ENCODE measurements around the gene DOCK6. TPM values are rescaled to one million over a fixed set of nuclear protein-coding genes. Genes with fewer than 3 reads are reported as not detected.

Gene DOCK6
- total RNA-seq, 1 donor from 2014 or later = 43.2 TPM

GRCh38 chr19:11265785-11266236, 3.5 kb upstream of the DOCK6 start:
- intact Hi-C loops (cut with micrococcal nuclease) = no loop called here
- Histone ChIP-seq H3K36me3 (no peaks in the 10 kb centered on the region), H3K27ac (replicated peaks) (peak overlapping the region; percentile 96), H3K27me3 (ENCODE audit: low read depth) (no peaks in the 10 kb centered on the region), H3K4me1 (peaks cover 70% of the 10 kb centered on the region), H3K9me3 (replicated peaks) (no peaks in the 10 kb centered on the region), H3K4me3 (no peak overlapping the region)
- TF ChIP-seq, protein P1, sequence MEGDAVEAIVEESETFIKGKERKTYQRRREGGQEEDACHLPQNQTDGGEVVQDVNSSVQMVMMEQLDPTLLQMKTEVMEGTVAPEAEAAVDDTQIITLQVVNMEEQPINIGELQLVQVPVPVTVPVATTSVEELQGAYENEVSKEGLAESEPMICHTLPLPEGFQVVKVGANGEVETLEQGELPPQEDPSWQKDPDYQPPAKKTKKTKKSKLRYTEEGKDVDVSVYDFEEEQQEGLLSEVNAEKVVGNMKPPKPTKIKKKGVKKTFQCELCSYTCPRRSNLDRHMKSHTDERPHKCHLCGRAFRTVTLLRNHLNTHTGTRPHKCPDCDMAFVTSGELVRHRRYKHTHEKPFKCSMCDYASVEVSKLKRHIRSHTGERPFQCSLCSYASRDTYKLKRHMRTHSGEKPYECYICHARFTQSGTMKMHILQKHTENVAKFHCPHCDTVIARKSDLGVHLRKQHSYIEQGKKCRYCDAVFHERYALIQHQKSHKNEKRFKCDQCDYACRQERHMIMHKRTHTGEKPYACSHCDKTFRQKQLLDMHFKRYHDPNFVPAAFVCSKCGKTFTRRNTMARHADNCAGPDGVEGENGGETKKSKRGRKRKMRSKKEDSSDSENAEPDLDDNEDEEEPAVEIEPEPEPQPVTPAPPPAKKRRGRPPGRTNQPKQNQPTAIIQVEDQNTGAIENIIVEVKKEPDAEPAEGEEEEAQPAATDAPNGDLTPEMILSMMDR (IDR thresholded peaks at IDR 0.05; ENCODE audit: borderline replicate concordance) = no peak
- DNase-seq = no peak

DNA sequence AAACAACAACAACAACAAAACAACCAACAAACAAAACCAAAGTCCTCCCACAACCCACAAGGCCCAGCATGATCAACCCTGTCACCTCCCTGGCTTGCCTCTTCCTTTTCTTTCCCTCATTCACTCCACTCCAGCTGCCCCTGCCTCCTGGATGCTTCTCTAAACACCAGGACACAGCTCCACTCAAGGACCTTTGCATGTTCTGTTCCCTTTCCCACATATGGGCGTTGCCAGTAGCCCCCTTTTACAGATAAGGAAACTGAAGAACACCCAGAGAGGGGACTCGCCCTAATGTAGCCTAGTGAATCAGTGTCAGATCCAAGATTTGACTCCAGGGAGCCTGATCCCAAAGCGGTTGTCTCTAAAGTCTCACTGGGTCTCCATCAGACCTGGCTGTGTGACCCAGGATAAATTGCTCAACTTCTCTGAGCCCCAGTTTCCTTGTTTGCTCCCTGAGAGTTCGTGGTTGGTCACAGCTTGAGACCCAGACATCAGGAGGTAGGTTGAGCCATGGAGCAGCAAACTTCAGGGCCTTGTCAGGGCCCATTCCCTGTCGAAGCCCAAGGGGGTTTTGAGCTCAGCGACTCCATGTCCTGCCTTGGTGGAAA, 3.0 kb upstream of the DOCK6 start:
- TF ChIP-seq, protein P1 (IDR thresholded peaks at IDR 0.05; ENCODE audit: borderline replicate concordance) = no peak
- no peak for DNase-seq
- H3K27ac ChIP-seq (replicated peaks) = peak overlapping the region; percentile 96
- no peaks in the 10 kb centered on the region for H3K36me3 ChIP-seq
- H3K4me1 ChIP-seq = peaks cover 70% of the 10 kb centered on the region
- no peak overlapping the region for H3K4me3 ChIP-seq
- H3K9me3 ChIP-seq (replicated peaks) = no peaks in the 10 kb centered on the region
- no peaks in the 10 kb centered on the region for H3K27me3 ChIP-seq (ENCODE audit: low read depth)
- intact Hi-C loops (cut with micrococcal nuclease) = no loop called here

DNA sequence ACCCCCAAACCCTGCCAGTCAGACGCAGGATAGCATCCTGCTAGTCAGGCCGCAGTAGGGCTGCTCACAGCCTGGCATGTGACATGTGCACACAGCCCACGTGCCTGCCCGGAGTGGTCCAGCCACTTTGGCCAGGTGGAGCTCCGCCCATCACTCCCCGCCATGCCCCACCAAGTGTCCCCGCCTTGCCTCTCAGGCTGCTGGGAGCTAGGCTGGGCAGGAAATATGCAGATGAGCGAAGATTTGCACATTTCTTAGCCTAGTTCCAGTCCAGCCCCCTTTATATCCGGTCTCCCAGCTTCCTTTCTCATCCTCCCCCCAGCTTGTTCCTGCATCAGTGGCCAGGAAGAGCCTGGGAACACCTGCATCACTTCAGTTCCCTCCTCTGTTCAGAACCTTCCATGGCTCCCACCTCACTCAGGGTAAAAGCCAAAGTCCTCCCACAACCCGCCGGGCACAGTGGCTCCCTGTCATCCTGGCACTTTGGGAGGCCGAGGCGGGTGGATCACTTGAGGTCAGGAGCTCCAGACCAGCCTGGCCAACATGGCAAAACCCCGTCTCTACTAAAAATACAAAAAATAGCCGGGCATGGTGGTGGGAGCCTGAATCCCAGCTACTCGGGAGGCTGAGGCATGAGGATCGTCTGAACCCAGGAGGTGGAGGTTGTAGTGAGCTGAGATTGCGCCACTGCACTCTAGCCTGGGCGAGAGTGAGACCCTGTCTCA, 2.3 kb upstream of the DOCK6 start:
- peaks cover 66% of the 10 kb centered on the region for H3K4me1 ChIP-seq
- peak overlapping the region; percentile 96 for H3K27ac ChIP-seq (replicated peaks)

DNA sequence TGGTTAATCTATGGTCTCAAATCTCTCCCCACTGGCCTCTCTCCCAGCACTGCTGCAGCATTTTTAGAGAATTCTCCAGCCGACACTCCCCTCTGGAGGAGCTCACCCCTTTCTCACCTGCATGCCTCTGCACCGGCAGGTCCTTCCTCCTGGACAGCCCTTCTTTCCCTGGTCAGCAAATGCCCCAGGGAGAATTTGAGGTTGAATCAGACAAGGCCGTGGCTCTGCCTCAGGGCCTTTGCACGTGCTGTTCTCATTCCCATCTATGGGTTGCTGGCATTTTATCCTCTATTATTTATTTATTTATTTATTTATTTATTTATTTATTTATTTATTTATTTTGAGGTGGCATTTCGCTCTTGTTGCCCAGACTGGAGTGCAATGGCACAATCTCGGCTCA, 1.4 kb upstream of the DOCK6 start:
- peaks cover 58% of the 10 kb centered on the region for H3K4me1 ChIP-seq
- intact Hi-C loops (cut with micrococcal nuclease) = no loop called here
- no peaks in the 10 kb centered on the region for H3K9me3 ChIP-seq (replicated peaks)
- H3K27me3 ChIP-seq (ENCODE audit: low read depth) = no peaks in the 10 kb centered on the region
- DNase-seq = no peak
- TF ChIP-seq, protein P1 (IDR thresholded peaks at IDR 0.05; ENCODE audit: borderline replicate concordance) = no peak
- H3K27ac ChIP-seq (replicated peaks) = peak overlapping the region; percentile 96
- H3K4me3 ChIP-seq = no peak overlapping the region
- no peaks in the 10 kb centered on the region for H3K36me3 ChIP-seq

More for the DNA sequence above, 2.3 kb upstream of the DOCK6 start:
- H3K27me3 ChIP-seq (ENCODE audit: low read depth) = no peaks in the 10 kb centered on the region
- intact Hi-C loops (cut with micrococcal nuclease) = no loop called here
- TF ChIP-seq, protein P1 (IDR thresholded peaks at IDR 0.05; ENCODE audit: borderline replicate concordance) = no peak
- no peak overlapping the region for H3K4me3 ChIP-seq
- no peaks in the 10 kb centered on the region for H3K9me3 ChIP-seq (replicated peaks)
- H3K36me3 ChIP-seq = no peaks in the 10 kb centered on the region
- peak; percentile 46 for DNase-seq

DNA sequence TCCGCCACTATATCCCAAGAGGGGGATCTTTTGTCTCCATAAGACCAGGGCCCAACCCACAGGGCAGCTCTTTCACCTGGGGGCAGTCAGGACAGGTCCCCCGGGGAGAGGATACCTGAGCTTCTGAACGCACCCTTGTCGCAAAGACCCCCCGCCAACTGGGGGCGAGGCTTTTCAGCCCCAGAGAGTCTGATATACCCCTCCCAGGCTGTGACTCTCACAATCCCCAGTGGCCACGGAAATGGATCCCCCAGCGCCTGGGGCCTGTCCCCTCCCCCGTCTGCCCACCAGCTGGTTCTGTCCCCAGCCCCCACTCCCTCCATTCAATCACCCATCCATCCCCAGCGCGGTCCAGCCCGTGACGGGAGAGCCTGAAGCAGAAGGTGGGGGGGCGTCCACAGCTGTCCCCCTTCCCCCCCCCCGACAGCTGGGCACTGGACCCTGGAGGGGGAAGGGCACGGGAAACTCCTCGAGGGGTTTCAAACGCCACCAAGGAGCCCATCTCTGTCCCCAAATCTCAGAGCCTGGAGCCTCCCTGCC, 823 bp downstream of the DOCK6 start:
- H3K36me3 ChIP-seq = no peaks in the 10 kb centered on the region
- intact Hi-C loops (cut with micrococcal nuclease) = no loop called here
- peaks cover 50% of the 10 kb centered on the region for H3K4me1 ChIP-seq
- H3K4me3 ChIP-seq = peak overlapping the region; percentile 90
- no peaks in the 10 kb centered on the region for H3K27me3 ChIP-seq (ENCODE audit: low read depth)
- H3K9me3 ChIP-seq (replicated peaks) = no peaks in the 10 kb centered on the region
- no peak for DNase-seq
- TF ChIP-seq, protein P1 (IDR thresholded peaks at IDR 0.05; ENCODE audit: borderline replicate concordance) = no peak
- H3K27ac ChIP-seq (replicated peaks) = peak overlapping the region; percentile 96

All from left ventricle myocardium inferior (tissue), 1 donor.